Adrenal gland (tissue), 5 donors: ENCODE measurements around the gene PDC.

Experiments
- CTCF ChIP-seq, 6 experiments: fragments of 450-650 bp in 4 of 6; fragments of 200-600 bp in 2 of 6; sonication (generic) in 1 of 6; IDR thresholded peaks; 1 replicate in 5 of 6; 2 replicates in 1 of 6; pipeline versions ENCODE4 v1.5.1 to v1.8.0; 2016 to 2021; ENCODE audit warnings: antibody characterized with exemption in 6 of 6, mild to moderate bottlenecking in 2 of 6, moderate library complexity in 1 of 6
- POLR2A ChIP-seq, 2 donors: fragments of 450-650 bp; IDR thresholded peaks; one replicate each; pipeline ENCODE4 v1.6.1; 2017; ENCODE audit warnings: antibody characterized with exemption in 2 of 2, mild to moderate bottlenecking in 2 of 2, moderate library complexity in 1 of 2
- donor health status: DM: no; HTN: no; CAD: no.

GRCh38 chr1:186454981-186455380 lies 5.9 kb downstream of the PDC start:
- no peak for TF ChIP-seq CTCF (IDR thresholded peaks at IDR 0.05)
- no peak for TF ChIP-seq POLR2A (IDR thresholded peaks at IDR 0.05)
